CD4-positive, alpha-beta T cell treated with Interferon gamma for 1 hour (primary cell): ENCODE data around the gene FAM90A1.
A peak's percentile ranks its signal among the peaks of the same experiment; 100 is the strongest.
"Not testable (repeated sequence)": the region's sequence is repeated elsewhere in the genome, so short reads cannot be mapped to it uniquely, and the experiment has no call there.

ENCODE experiments used
- DNase-seq: peaks from one replicate; pipeline ENCODE4 v3.0.0-alpha.2; 2020

The FAM90A1 gene

DNA sequence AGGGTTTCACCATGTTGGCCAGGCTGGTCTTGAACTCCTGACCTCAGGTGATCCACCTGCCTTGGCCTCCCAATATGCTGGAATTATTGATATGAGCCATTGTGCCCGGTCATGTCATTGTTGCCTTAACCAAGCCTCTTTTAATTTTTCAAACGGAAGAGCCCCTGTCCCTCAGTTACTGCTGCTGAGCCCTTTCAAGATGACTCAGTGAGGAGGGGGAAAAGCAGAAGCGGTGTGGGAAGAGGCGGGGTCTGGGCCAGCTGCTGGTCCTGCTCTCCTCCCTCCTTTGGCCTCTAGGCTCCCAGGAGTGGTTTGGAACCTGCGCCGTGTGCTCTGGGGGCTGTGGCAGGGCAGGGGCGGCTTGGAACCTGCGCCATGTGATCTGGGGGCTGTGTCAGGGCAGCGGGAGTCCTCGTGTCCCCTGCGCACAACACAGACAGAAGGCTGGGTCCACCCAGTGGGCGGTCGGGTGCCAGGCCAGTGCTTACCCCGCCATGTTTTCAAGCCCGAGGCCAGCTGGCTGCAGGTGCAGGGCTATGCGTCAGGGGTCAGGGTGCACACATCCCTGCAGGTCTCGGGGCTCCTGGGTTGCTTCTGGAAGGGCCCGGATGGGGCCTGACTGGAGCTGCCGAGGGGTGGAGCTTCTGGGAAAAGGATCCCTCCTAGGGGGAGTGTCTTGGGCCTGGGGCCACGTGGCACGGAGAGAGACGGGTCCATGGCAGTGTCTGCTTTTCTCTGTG is at the start of gene FAM90A1:
Gene FAM90A1, minus strand, starts transcription at position 627 of the 740 bp plus-strand sequence. CDS start 2,786 bp downstream, outside the sequence.
- peak; percentile 24 for DNase-seq

- not testable (repeated sequence) for DNase-seq
These were observed 49.0 kb upstream of the FAM90A1 start for GRCh38 chr12:8276397-8276796.

GRCh38 chr12:8266706-8267105 is 39.3 kb upstream of the FAM90A1 start:
- DNase-seq, result peak; percentile 5

DNA sequence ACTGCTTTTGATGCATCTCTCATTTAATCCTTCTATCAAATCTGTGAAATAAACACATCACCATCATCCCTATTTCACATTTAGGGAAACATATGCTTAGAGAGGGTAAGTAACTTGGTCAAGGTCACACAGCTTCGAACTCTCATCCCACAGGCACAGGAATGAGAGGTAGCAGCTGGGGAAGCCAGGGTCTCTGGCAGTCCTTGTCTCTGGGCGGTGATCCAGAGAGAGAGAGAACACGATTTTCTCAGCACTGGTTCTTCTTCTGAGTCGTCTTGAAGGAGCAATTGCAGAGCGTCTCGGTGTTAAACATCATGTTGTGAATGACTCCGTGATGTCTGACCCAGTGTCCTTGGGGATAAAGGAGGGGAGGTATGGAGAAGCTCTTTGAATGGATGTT is 36.8 kb upstream of the FAM90A1 start:
- DNase-seq, result not testable (repeated sequence)

DNA sequence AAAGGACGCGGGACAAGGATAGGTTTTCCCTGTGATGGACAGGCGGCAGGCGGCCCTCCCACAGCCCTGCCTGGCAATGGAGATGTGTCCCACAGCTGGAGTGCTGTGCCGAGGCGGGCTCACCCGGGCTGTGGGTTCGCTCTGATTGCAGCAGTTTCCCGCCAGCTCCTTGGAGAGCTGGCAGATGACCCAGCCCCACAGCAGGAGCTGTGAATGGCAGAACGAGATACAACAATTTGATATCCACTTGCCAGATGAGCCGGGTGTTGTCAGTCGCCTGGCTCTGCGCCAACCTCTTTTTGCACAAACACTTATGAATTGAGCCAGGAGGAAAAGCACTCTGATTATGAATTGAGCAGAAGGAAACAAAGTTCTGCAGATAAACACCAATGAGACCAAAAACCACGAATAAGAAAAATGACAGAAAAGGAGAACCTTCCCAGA is 33.7 kb upstream of the FAM90A1 start:
- not testable (repeated sequence) for DNase-seq

- DNase-seq, result not testable (repeated sequence)
These were observed 28.9 kb upstream of the FAM90A1 start for GRCh38 chr12:8256356-8256755.

GRCh38 chr12:8254705-8255104 is 27.3 kb upstream of the FAM90A1 start:
- DNase-seq, result not testable (repeated sequence)

GRCh38 chr12:8252056-8252818 is 24.8 kb upstream of the FAM90A1 start:
- DNase-seq, result not testable (repeated sequence)

DNA sequence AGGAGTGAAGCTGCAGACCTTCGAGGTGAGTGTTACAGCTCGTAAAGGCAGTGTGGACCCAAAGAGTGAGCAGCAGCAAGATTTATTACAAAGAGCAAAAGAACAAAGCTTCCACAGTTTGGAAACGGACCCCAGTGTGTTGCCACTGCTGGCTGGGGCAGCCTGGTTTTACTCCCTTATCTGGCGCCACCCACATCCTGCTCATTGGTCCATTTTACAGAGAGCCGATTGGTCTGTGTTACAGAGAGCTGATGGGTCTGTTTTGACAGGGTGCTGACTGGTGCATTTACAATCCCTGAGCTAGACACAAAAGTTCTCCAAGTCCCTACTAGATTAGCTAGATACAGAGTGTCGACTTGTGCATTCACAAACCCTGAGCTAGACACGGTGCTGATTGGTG is 24.2 kb upstream of the FAM90A1 start:
- not testable (repeated sequence) for DNase-seq

GRCh38 chr12:8246941-8247535 is 19.6 kb upstream of the FAM90A1 start:
- not testable (repeated sequence) for DNase-seq

DNA sequence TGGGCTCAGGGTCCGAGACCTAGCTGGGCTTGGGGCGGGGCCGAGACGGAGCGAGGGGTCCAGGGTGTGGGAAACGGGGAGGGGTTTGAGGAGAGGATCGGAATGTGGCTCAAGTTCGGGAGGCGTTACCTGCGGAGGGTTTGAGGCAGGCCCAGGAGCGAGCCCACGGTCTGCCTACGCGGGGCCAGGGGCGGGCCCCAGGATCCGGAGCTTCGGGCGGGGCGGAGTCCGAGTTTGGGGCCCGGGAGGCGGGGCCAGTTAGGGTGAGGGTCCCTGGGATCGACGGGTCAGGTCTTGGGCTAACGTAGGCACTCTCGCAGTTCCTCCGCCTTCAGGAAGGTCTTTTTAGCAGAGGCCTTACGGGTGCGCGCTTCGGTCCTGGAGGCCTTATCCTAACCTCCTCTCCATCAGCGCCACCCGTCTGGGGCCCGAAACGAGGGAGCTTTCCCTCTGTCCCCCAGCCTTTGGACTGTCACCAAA is 16.3 kb upstream of the FAM90A1 start:
- not testable (repeated sequence) for DNase-seq

DNA sequence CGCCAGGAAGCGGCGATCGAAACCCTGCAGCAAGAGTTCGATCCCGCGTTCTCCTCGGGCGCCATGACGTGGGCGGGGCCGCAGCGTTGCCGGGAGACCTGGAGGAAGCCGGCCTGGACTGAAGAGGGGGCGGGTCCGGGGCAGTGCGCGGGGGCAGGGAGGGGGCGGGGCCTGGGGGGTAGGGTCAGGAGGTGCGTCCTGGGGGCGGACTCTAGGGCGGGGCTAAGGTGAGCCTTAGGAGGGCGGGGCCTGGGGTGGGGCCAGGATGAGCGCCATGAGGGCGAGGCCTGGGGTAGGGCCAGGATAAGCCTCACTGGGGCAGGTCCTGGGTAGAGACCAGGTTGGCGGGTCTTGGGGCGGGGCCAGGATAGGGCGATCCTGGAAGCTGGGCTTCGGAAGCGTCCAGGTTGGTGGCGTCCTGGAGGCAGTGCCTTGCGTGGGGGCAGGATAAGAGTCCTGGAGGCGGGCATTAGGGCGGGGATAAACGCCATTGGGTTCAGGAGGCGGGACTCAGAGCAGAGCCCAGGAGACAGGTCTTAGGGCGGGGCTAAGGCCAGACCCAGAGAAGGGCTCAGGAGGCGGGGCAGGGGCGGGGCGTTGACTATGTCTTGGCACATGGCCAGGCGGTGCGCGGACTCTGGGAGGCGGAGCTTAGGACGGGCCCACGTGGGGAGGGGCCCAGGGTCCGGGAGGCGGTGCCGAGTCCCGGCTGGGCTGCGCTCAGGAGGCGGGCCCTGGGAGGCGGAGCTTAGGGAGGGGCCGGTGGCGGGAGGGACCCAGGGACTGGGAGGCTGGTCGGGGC is 15.7 kb upstream of the FAM90A1 start:
- peak; percentile 98 for DNase-seq

- not testable (repeated sequence) for DNase-seq
These were observed 15.1 kb upstream of the FAM90A1 start for GRCh38 chr12:8242622-8242879.

GRCh38 chr12:8241917-8242621 is 14.7 kb upstream of the FAM90A1 start:
- DNase-seq, result peak; percentile 38

DNA sequence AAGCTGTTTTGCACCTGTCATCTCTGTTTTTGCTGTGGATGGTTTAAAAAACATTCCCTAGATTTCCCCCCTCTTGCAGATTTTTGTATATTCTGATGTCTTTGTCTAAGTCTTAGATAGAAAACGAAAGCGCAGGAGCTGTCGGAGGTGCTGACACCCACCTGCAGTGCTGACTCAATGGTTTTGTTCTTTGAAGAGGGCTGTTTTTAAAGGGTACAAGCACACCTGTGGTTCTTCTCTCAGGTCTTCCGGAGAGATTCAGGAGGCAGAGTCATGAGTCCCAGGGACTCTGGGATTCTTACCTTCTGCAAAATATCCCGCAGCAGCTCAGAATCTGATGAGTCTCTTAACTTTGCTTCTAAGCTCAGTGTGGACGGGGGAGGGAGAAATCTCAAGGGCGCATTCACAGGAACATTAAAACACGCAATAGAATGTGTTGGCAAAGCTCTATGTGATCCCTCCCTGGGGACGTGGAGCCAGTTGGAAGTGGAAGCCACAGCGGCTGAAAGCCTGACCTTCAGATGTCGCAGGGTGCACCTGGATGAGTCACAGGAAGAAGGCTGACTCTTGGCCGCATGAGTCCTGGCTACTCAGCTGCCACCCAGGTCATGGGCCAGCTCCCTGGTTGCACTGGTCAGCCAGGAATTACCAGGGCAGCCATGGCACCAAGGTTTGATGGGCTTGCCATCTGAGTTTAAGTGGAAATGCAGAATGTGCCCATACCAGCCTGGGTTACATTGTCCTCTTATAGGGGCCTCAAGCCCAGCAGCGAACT is 13.1 kb upstream of the FAM90A1 start:
- not testable (repeated sequence) for DNase-seq

DNA sequence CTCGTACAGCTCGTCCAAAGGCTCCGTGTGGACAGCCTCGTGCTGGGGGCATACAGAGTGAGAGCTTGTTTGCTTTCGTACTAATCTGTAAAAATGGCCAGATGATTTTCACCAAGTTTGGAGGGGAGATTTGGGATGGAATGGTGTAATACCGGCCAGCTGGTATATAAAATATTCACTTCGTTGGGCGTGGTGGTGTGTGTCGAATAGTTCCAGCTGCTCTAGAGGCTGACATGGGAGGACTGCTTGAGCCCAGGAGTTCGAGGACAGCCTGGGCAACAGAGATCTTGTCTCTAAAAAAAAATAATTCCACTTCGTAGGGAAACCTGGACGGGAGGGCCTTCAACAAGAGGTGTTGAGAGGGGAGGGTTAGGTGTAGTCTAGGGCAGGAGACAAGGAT is 9.6 kb upstream of the FAM90A1 start:
- not testable (repeated sequence) for DNase-seq

DNA sequence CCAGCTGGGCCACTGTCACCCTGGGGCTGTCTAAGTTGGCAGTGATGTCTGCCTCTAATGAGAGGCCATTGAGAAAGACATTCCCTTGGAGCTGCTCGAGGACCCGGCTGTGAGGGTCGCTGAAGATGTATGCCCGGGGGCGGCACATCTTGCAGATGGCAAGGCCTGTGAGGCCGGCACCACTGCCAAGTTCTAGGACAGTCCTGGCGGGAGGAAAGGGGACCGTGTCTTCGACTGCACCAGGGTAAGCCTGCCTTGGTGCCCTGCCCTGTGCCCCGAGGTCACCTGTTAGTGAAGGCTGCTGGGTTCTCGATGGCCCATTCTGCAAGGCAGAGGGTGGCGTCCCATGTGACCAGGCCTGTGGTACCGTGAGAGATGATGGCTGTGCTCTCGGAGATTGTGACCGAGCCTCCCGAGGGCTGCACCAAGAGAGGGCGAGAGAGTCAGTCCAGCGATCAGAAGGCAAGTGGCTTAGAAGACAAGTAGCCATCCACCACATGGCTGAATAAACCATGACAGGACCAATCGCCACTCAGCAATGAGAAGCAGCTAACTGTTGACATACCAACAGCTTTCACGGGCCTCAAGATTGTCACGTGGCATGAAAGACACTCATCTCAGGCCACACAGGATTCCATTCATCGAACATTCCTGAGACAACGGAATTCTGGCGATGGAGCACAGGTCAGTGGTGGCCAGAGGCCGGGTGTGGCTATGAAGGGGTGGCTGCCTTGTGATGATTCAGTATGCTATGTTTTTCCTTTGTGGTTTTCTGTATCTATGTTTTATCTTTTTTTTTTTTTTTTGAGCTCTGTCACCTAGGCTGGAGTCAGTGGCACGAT is 8.1 kb upstream of the FAM90A1 start:
- not testable (repeated sequence) for DNase-seq

GRCh38 chr12:8234746-8235145 is 7.3 kb upstream of the FAM90A1 start:
- DNase-seq, result not testable (repeated sequence)

DNA sequence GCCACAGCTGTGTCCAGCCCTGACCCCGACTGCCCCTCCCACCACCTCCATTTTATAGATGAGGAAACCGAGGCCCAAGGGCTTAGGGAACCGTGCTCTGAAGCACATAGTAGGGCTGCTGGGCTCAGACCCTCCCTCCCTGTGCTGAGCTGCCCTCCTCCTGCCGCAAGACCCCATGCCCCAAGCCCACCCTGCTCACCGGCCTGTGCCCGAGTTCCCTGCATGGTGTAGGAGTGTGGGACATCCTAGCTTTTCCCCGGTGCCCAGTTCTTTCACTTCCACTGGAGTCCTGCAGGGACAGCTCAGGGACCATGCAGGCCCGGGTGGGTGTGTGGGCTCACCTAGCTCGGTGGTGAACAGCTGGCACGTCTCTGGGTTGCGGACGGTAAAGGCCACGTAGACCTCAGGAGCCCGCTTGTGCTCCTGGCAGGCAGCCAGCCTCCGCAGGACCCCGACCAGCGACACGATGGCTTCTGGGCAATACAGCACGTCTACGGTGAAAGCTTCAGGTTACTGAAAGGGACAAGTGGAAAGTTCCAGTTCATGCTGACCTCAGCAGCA is 6.6 kb upstream of the FAM90A1 start:
- not testable (repeated sequence) for DNase-seq

GRCh38 chr12:8233300-8233855 is 6.0 kb upstream of the FAM90A1 start:
- not testable (repeated sequence) for DNase-seq
